Activated CD4-positive, alpha-beta T cell treated with anti-CD3 and anti-CD28 coated beads, Interleukin-2, Interleukin-6, amounts not matched to agents 100 ng/mL and 50 ng/mL, durations not matched to agents 16 hours and 8 hours (primary cell): Measurements from ENCODE around the gene OGFR.
"Not testable (repeated sequence)": the region's sequence is repeated elsewhere in the genome, so short reads cannot be mapped to it uniquely, and the experiment has no call there.

Source experiments
- DNase-seq: peaks from one replicate; pipeline ENCODE4 v3.0.0-alpha.2; 2020

OGFR gene

GRCh38 chr20:62844182-62844581 lies 39.5 kb downstream of the OGFR start:
- no peak for DNase-seq

- DNase-seq: no peak
Measured at GRCh38 chr20:62845416-62846160, 41.0 kb downstream of the OGFR start.

GRCh38 chr20:62846166-62846890 lies 41.7 kb downstream of the OGFR start:
- no peak for DNase-seq

GRCh38 chr20:62848917-62849316 lies 44.3 kb downstream of the OGFR start:
- not testable (repeated sequence) for DNase-seq

- DNase-seq: no peak
Measured at GRCh38 chr20:62849431-62849830, 44.8 kb downstream of the OGFR start.

GRCh38 chr20:62850333-62850974 lies 45.8 kb downstream of the OGFR start:
- no peak for DNase-seq

GRCh38 chr20:62852196-62852595 lies 47.6 kb downstream of the OGFR start:
- no peak for DNase-seq

- DNase-seq: no peak
Measured at GRCh38 chr20:62852841-62853240, 48.2 kb downstream of the OGFR start.

GRCh38 chr20:62853304-62853703 lies 48.7 kb downstream of the OGFR start:
- DNase-seq: not testable (repeated sequence)

- DNase-seq: no peak
Measured at GRCh38 chr20:62854121-62854520, 49.5 kb downstream of the OGFR start.

GRCh38 chr20:62855120-62855519 lies 50.5 kb downstream of the OGFR start:
- DNase-seq: no peak

GRCh38 chr20:62856931-62857619 lies 52.4 kb downstream of the OGFR start:
- no peak for DNase-seq

- DNase-seq: no peak
Measured at GRCh38 chr20:62858058-62858830, 53.6 kb downstream of the OGFR start.

- DNase-seq: no peak
Measured at GRCh38 chr20:62859721-62860120, 55.1 kb downstream of the OGFR start.

- DNase-seq: no peak
Measured at GRCh38 chr20:62860391-62860923, 55.8 kb downstream of the OGFR start.

- peak; percentile 29 for DNase-seq
Measured at GRCh38 chr20:62860924-62861691, 56.5 kb downstream of the OGFR start.

- peak; percentile 96 for DNase-seq
Measured at GRCh38 chr20:62861726-62862336, 57.2 kb downstream of the OGFR start, which contains the start of gene TCFL5. TSS of gene TCFL5 (minus strand) at chr20:62861822. CDS start at chr20:62861670, 152 bp downstream.
